ENCODE results near the gene GOLGA5. TPM values are rescaled to one million over a fixed set of nuclear protein-coding genes. Genes with fewer than 3 reads are reported as not detected.

The GOLGA5 gene
- total and polyA plus RNA-seq, 2 of the 13 experiments (the other 11 are each of a cell fraction or from before 2014, with no cell fraction given): 31.0 to 40.0 TPM

DNA sequence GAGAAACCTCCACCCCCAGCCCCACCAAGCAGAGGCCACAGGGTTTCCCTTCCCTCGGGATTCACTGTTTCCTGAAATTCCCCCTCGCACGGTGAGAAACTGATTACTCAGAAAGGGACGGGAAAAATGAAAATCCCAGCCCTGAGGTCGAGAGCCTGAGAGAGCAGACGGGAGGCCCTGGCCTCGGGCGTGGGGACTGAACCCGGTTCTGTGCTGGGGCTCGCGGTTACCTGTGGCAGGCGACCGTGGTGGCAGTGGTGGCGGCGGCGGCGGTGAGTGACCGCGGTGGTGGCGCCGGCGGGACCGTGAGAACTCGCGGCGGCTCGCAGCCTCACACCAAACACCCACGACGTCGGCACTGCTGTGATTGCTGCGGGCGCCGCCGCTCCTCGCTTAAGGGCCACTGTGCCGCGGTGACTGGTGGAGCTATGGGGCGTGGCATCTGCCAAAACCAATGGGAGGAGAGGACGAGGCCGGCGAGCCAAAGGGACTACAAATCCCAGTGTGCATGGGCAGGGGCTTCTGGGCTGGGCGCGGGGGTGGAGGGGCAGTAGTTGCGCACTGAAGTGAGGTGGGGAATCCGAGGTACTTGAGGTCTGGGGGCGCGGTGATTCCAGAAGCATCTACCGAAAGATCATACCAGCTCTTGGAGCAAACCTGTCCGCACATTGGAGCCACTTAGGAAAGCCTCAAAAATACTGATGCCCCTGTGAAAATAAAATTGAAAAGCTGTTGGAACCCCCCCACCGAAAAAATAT lies 45.7 kb upstream of the GOLGA5 start, which contains the start of gene LGMN (continued):
- TF ChIP-seq, protein P1, sequence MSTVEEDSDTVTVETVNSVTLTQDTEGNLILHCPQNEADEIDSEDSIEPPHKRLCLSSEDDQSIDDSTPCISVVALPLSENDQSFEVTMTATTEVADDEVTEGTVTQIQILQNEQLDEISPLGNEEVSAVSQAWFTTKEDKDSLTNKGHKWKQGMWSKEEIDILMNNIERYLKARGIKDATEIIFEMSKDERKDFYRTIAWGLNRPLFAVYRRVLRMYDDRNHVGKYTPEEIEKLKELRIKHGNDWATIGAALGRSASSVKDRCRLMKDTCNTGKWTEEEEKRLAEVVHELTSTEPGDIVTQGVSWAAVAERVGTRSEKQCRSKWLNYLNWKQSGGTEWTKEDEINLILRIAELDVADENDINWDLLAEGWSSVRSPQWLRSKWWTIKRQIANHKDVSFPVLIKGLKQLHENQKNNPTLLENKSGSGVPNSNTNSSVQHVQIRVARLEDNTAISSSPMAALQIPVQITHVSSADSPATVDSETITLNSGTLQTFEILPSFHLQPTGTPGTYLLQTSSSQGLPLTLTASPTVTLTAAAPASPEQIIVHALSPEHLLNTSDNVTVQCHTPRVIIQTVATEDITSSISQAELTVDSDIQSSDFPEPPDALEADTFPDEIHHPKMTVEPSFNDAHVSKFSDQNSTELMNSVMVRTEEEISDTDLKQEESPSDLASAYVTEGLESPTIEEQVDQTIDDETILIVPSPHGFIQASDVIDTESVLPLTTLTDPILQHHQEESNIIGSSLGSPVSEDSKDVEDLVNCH (CRISPR knock-in tag; IDR thresholded peaks at IDR 0.05): peak; percentile 85; the same call in 1 of the 2 replicates
- TF ChIP-seq CSRNP1 (CRISPR knock-in tag; IDR thresholded peaks at IDR 0.05) (no peak), BCL6 (CRISPR knock-in tag; IDR thresholded peaks at IDR 0.05) (peak; percentile 53), ZNF205 (CRISPR knock-in tag; IDR thresholded peaks at IDR 0.05) (0 out of 2 replicates have a peak, but pooled peaks have one; percentile 62), ZNF264 (CRISPR knock-in tag; IDR thresholded peaks at IDR 0.05) (no peak), DRAP1 (CRISPR knock-in tag; IDR thresholded peaks at IDR 0.05) (peak; percentile 99), POGZ (CRISPR knock-in tag; IDR thresholded peaks at IDR 0.05) (no peak; the same call in none of the 2 replicates), FOXA3 (CRISPR knock-in tag; IDR thresholded peaks at IDR 0.05) (peak; percentile 54; the same call in 1 of the 2 replicates), IKZF5 (CRISPR knock-in tag; IDR thresholded peaks at IDR 0.05) (no peak; the same call in 1 of the 2 replicates), U2AF1 (optimal IDR thresholded peaks at IDR 0.05; ENCODE audit: low read depth, low read length) (no peak), ZSCAN31 (CRISPR knock-in tag; IDR thresholded peaks at IDR 0.05; ENCODE audit: low read depth) (peak; percentile 71; the same call in 1 of the 2 replicates), MBD4 (IDR thresholded peaks at IDR 0.05; ENCODE audit: borderline replicate concordance, low read length) (no peak), ZNF263 (CRISPR knock-in tag; IDR thresholded peaks at IDR 0.05) (no peak), ZBTB43 (CRISPR knock-in tag; conservative IDR thresholded peaks at IDR 0.05) (no peak), ZNF614 (CRISPR knock-in tag; IDR thresholded peaks at IDR 0.05; ENCODE audit: borderline replicate concordance) (peak; percentile 21; the same call in 1 of the 2 replicates), ATF2 (CRISPR knock-in tag; IDR thresholded peaks at IDR 0.05) (peak; percentile 42), ZNF256 (CRISPR knock-in tag; conservative IDR thresholded peaks at IDR 0.05) (no peak), ZNF816 (CRISPR knock-in tag; IDR thresholded peaks at IDR 0.05; ENCODE audit: borderline replicate concordance) (no peak), ZNF703 (CRISPR knock-in tag; IDR thresholded peaks at IDR 0.05; ENCODE audit: borderline replicate concordance) (0 out of 2 replicates have a peak, but pooled peaks have one; percentile 37)
- TF ChIP-seq, protein P2, sequence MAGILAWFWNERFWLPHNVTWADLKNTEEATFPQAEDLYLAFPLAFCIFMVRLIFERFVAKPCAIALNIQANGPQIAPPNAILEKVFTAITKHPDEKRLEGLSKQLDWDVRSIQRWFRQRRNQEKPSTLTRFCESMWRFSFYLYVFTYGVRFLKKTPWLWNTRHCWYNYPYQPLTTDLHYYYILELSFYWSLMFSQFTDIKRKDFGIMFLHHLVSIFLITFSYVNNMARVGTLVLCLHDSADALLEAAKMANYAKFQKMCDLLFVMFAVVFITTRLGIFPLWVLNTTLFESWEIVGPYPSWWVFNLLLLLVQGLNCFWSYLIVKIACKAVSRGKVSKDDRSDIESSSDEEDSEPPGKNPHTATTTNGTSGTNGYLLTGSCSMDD (CRISPR knock-in tag; IDR thresholded peaks at IDR 0.05): no peak

Data from HepG2 (cell line).